A673 (cell line): Measurements from ENCODE around the gene GALNT18. TPM values are rescaled to one million over a fixed set of nuclear protein-coding genes. Genes with fewer than 3 reads are reported as not detected.

ENCODE experiments used
- BruUV-seq: library from RNA; stranded (reverse); fragments of 400-500 nt; replicated peaks from 2 replicates; lab custom pipeline; 2021; lab: Mats Ljungman, UMichigan
- CTCF ChIA-PET: fragments of 300-600 bp; sonication (Branson Sonifier 250); formaldehyde crosslinking; loops from one replicate; lab custom pipeline; 2022; ENCODE audit warnings: antibody characterized with exemption; lab: Charles Lee
- POLR2A ChIA-PET: fragments of 300-600 bp; sonication (Branson Sonifier 250); formaldehyde crosslinking; loops from one replicate; lab custom pipeline; 2022; ENCODE audit warnings: antibody characterized with exemption; ENCODE audit not compliant: low non-redundant PET; lab: Charles Lee
- DNase-seq: peaks from one replicate; pipeline ENCODE4 v3.0.0-alpha.2; 2015; ENCODE audit warnings: low spot score
- H3K27ac ChIP-seq: fragments of 200-600 bp; sonication (generic); 2 replicates; pipeline ENCODE4 v1.5.1; 2016; ENCODE audit warnings: mixed run types, low read depth, mild to moderate bottlenecking, mixed read lengths, antibody characterized with exemption, low read length; ENCODE audit not compliant: poor library complexity, severe bottlenecking
- H3K27me3 ChIP-seq: fragments of 200-600 bp; sonication (generic); replicated peaks from 2 replicates; pipeline ENCODE4 v1.6.1; 2017; ENCODE audit warnings: mixed run types, low read depth, mild to moderate bottlenecking, mixed read lengths, antibody characterized with exemption, low read length; ENCODE audit not compliant: insufficient read depth, poor library complexity
- H3K36me3 ChIP-seq: fragments of 200-600 bp; sonication (generic); 2 replicates; pipeline ENCODE4 v1.6.1; 2016; ENCODE audit warnings: mixed run types, mild to moderate bottlenecking, mixed read lengths, antibody characterized with exemption, low read length; ENCODE audit not compliant: insufficient read depth, poor library complexity, severe bottlenecking
- H3K4me1 ChIP-seq: fragments of 200-600 bp; sonication (generic); 2 replicates; pipeline ENCODE4 v1.6.1; 2017; ENCODE audit warnings: mixed run types, mild to moderate bottlenecking, mixed read lengths, antibody characterized with exemption, low read length; ENCODE audit not compliant: insufficient read depth, poor library complexity, severe bottlenecking
- H3K4me3 ChIP-seq: fragments of 200-600 bp; sonication (generic); 2 replicates; pipeline ENCODE4 v1.5.1; 2016; ENCODE audit warnings: low read depth, mixed run types, mild to moderate bottlenecking, mixed read lengths, low read length; ENCODE audit not compliant: poor library complexity, severe bottlenecking
- H3K9me3 ChIP-seq: fragments of 200-600 bp; sonication (generic); 2 replicates; pipeline ENCODE4 v1.6.1; 2016; ENCODE audit warnings: mixed run types, low read depth, mild to moderate bottlenecking, mixed read lengths, antibody characterized with exemption, low read length; ENCODE audit not compliant: poor library complexity, severe bottlenecking
- EZH2 ChIP-seq: fragments of 200-600 bp; sonication (generic); IDR thresholded peaks from 2 replicates; pipeline ENCODE4 v1.6.1; 2017; ENCODE audit warnings: borderline replicate concordance, low read depth, mild to moderate bottlenecking, mixed read lengths, antibody characterized with exemption, low read length; ENCODE audit not compliant: poor library complexity, severe bottlenecking
- intact Hi-C: fragments of 100-400 bp; cut with micrococcal nuclease; formaldehyde crosslinking; loops from one replicate; pipeline ENCODE4 v1.10.0; 2022; ENCODE audit not compliant: unreplicated experiment
- total RNA-seq: library from RNA; stranded (reverse); gene quantifications from 2 replicates; pipeline ENCODE4 v1.2.3, GENCODE V29; 2021
- TF ChIP-seq, protein P1 (sequence below): fragments of 300-800, 200-600 bp; sonication (generic); conservative IDR thresholded peaks from 2 replicates; pipeline ENCODE4 v1.5.1; 2017; ENCODE audit warnings: low read depth, mild to moderate bottlenecking, antibody characterized with exemption, low read length, moderate library complexity, mixed read lengths

The GALNT18 gene
- total RNA-seq, 1 experiment from 2014 or later = 0.37 TPM

DNA sequence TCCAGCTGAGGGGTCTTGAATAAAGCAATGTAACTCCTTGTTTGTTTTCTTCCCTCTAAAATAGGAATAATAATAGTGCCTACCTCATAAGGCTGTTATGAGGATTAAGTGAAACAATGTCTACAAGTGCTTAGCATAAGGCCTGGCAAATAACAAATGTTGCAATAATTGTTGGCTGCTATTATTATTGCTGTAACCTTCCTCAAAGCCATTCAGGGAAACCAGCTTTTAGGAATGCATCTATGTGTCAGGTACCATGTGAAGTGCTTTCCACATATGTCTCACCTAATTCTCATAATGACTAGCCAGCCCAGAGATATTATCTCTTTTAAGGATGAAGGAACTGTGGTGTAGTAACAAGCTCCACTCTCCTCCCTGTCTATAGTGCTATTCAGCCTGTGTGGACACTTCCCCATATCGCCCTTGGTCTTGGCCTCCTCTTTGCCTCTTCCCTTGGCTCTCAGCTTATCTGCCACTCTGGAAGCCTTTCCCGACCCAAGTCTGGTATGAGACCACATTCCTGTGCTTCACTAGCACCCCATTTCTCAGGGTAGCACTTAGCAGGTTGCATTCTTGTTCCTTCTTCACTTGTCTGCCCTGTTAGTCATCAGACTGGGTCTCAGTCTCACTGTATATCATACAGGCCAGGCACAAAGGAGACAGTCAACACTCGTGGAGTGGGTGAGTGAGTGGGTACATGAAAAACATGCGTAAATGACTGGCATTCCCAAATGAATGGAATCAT, 292.6 kb downstream of the GALNT18 start:
- POLR2A ChIA-PET = no interaction called here

GRCh38 chr11:11324090-11324489, 297.7 kb downstream of the GALNT18 start:
- no peak overlapping the region for H3K4me3 ChIP-seq
- no peaks in the 10 kb centered on the region for H3K27me3 ChIP-seq
- H3K9me3 ChIP-seq = no peaks in the 10 kb centered on the region
- H3K4me1 ChIP-seq = no peaks in the 10 kb centered on the region
- no peak overlapping the region for H3K27ac ChIP-seq
- DNase-seq = no peak
- no peaks in the 10 kb centered on the region for H3K36me3 ChIP-seq
- no peak for TF ChIP-seq EZH2
- TF ChIP-seq, protein P1, sequence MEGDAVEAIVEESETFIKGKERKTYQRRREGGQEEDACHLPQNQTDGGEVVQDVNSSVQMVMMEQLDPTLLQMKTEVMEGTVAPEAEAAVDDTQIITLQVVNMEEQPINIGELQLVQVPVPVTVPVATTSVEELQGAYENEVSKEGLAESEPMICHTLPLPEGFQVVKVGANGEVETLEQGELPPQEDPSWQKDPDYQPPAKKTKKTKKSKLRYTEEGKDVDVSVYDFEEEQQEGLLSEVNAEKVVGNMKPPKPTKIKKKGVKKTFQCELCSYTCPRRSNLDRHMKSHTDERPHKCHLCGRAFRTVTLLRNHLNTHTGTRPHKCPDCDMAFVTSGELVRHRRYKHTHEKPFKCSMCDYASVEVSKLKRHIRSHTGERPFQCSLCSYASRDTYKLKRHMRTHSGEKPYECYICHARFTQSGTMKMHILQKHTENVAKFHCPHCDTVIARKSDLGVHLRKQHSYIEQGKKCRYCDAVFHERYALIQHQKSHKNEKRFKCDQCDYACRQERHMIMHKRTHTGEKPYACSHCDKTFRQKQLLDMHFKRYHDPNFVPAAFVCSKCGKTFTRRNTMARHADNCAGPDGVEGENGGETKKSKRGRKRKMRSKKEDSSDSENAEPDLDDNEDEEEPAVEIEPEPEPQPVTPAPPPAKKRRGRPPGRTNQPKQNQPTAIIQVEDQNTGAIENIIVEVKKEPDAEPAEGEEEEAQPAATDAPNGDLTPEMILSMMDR = no peak
- ChIA-PET POLR2A (no interaction called here), CTCF (no interaction called here)
- intact Hi-C loops = no loop called here
- no TSS peak for BruUV-seq

More for the DNA sequence above, 292.6 kb downstream of the GALNT18 start:
- no peak overlapping the region for H3K27ac ChIP-seq
- CTCF ChIA-PET = no interaction called here
- no peaks in the 10 kb centered on the region for H3K27me3 ChIP-seq
- H3K4me3 ChIP-seq = no peak overlapping the region
- no peak for TF ChIP-seq EZH2
- TF ChIP-seq, protein P1 = no peak
- DNase-seq = no peak
- no peaks in the 10 kb centered on the region for H3K36me3 ChIP-seq
- intact Hi-C loops = no loop called here
- no peaks in the 10 kb centered on the region for H3K4me1 ChIP-seq
- no TSS peak for BruUV-seq
- H3K9me3 ChIP-seq = no peaks in the 10 kb centered on the region

DNA sequence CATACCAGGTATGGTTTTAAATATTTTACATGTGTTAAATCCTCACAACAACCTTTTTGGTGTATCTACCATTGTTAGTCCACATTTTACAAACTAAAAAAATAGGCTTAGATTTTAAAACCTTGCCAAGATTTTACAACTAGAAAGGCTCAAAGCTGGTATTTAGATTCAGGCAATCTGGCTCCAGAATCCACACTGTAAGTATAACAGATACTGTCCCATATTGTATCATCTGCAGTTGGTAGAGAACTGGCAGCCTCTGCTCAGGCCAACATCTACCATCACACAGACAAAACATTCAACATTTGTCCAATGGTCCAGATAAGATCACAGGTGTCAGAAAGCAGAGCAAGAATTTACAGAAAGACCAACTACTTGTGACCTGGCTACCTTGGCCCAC, 299.7 kb downstream of the GALNT18 start:
- H3K4me3 ChIP-seq = no peak overlapping the region
- ChIA-PET POLR2A (no interaction called here), CTCF (no interaction called here)
- intact Hi-C loops = no loop called here
- TF ChIP-seq, protein P1 = no peak
- TF ChIP-seq EZH2 = no peak
- H3K4me1 ChIP-seq = no peaks in the 10 kb centered on the region
- H3K27me3 ChIP-seq = no peaks in the 10 kb centered on the region
- no peak overlapping the region for H3K27ac ChIP-seq
- no peaks in the 10 kb centered on the region for H3K36me3 ChIP-seq
- no peaks in the 10 kb centered on the region for H3K9me3 ChIP-seq
- DNase-seq = no peak
- BruUV-seq = no TSS peak
